Panc1 (cell line): ENCODE results near the gene CPS1. TPM values are rescaled to one million over a fixed set of nuclear protein-coding genes. Genes with fewer than 3 reads are reported as not detected.

Experiments used
- ATAC-seq: fragments of 200-7000 bp; cut with Tn5 transposase; 2 replicates; pipeline ENCODE4 v1.9.1; 2020; ENCODE audit warnings: mild to moderate bottlenecking, moderate library complexity
- BruUV-seq: library from RNA; stranded (reverse); fragments of 400-500 nt; replicated peaks from 2 replicates; lab custom pipeline; 2021; lab: Mats Ljungman, UMichigan
- CTCF ChIA-PET: fragments of 300-600 bp; sonication (Branson Sonifier 250); formaldehyde crosslinking; loops from one replicate; lab custom pipeline; 2022; ENCODE audit warnings: antibody characterized with exemption; lab: Charles Lee
- POLR2A ChIA-PET: fragments of 300-600 bp; sonication (Branson Sonifier 250); formaldehyde crosslinking; loops from one replicate; lab custom pipeline; 2022; ENCODE audit warnings: antibody characterized with exemption; lab: Charles Lee
- DNase-seq: peaks from one replicate; pipeline ENCODE4 v3.0.0-alpha.2; 2010; ENCODE audit warnings: low read depth, low spot score
- H3K27ac ChIP-seq: 2 replicates; pipeline ENCODE4 v1.5.1; 2011; ENCODE audit warnings: mild to moderate bottlenecking, low read length, inconsistent platforms
- H3K27me3 ChIP-seq: fragments of 200-500 bp; sonication (Bioruptor generic); 2 replicates; pipeline ENCODE4 v1.6.0; 2014; ENCODE audit warnings: low read length, inconsistent platforms; ENCODE audit not compliant: control insufficient read depth, insufficient read depth
- H3K36me3 ChIP-seq: fragments of 200-500 bp; sonication (Bioruptor generic); 2 replicates; pipeline ENCODE4 v1.5.1; 2014; ENCODE audit warnings: inconsistent platforms, mild to moderate bottlenecking, low read length, moderate library complexity; ENCODE audit not compliant: control insufficient read depth, insufficient read depth
- H3K4me1 ChIP-seq: 2 replicates; pipeline ENCODE4 v1.5.1; 2011; ENCODE audit warnings: inconsistent platforms, mild to moderate bottlenecking, low read length, moderate library complexity; ENCODE audit not compliant: control insufficient read depth, insufficient read depth
- H3K4me3 ChIP-seq, 2 experiments: 2 replicates each; pipeline ENCODE4 v1.5.1; 2011 to 2012; ENCODE audit warnings: low read depth in 2 of 2, low read length in 2 of 2, mild to moderate bottlenecking in 2 of 2, inconsistent platforms in 1 of 2, moderate library complexity in 1 of 2
- H3K9me3 ChIP-seq: fragments of 200-500 bp; sonication (Bioruptor generic); 2 replicates; pipeline ENCODE4 v1.5.1; 2014; ENCODE audit warnings: low read depth, mild to moderate bottlenecking, inconsistent platforms, low read length, moderate library complexity; ENCODE audit not compliant: control insufficient read depth, insufficient read depth
- POLR2AphosphoS5 ChIP-seq: IDR thresholded peaks from 2 replicates; pipeline ENCODE4 v1.6.1; 2012; ENCODE audit warnings: mild to moderate bottlenecking, low read depth, low read length, moderate library complexity
- REST ChIP-seq, 2 experiments: IDR thresholded peaks; 2 replicates each; pipeline ENCODE4 v1.6.1; 2011 to 2012; ENCODE audit warnings: low read depth in 2 of 2, control low read depth in 1 of 2, low read length in 1 of 2, mild to moderate bottlenecking in 1 of 2, moderate library complexity in 1 of 2; ENCODE audit not compliant: insufficient read depth in 1 of 2
- SIN3A ChIP-seq: IDR thresholded peaks from 2 replicates; pipeline ENCODE4 v1.6.1; 2012; ENCODE audit warnings: low read depth, mild to moderate bottlenecking, low read length, moderate library complexity, borderline replicate concordance; ENCODE audit not compliant: insufficient read depth
- TCF7L2 ChIP-seq: IDR thresholded peaks from 2 replicates; pipeline ENCODE4 v1.6.1; 2011; ENCODE audit warnings: mild to moderate bottlenecking, low read depth, low read length, inconsistent platforms
- in situ Hi-C: cut with HindIII; loops from 2 replicates; pipeline ENCODE4 v1.10.0; 2016; ENCODE audit warnings: low sequenced_read_pairs, low pct_unique_long_range_greater_than_20kb
- intact Hi-C: fragments of 100-400 bp; cut with micrococcal nuclease; formaldehyde crosslinking; loops from one replicate; pipeline ENCODE4 v1.10.0; 2022; ENCODE audit not compliant: unreplicated experiment
- total RNA-seq: library from RNA; stranded (reverse); gene quantifications from one replicate; pipeline ENCODE4 v1.2.1, GENCODE V29; 2021; ENCODE audit not compliant: unreplicated experiment
- TF ChIP-seq, protein P1 (sequence below): fragments of 450-650 bp; IDR thresholded peaks from 2 replicates; pipeline ENCODE4 v1.5.1; 2017; ENCODE audit warnings: mild to moderate bottlenecking

CPS1 gene
- total RNA-seq, 1 experiment from 2014 or later = 5.1 TPM

DNA sequence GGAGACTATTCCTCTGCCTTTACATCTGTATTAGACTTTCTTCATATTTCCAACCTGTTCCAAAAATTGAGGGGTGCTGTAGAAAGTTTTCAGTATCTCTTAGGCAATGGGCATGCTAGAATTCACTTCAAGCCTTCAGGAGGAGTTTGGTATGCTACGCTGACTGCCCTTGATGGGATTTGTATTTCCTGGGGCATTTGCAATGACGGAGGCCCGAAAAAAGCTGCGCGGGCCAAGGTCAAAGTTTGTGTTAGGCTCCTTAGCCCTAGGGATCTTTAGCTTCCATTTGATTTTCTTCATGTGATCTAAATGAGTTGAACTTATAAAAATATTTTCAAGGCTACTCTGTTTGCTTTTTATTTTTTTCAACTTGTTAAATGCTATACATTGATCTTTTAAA is 5.1 kb downstream of the CPS1 start:
- Histone ChIP-seq H3K36me3 (no peaks in the 10 kb centered on the region), H3K27ac (no peak overlapping the region), H3K27me3 (no peaks in the 10 kb centered on the region), H3K9me3 (no peaks in the 10 kb centered on the region), H3K4me1 (no peaks in the 10 kb centered on the region), H3K4me3 (no peak overlapping the region)
- TF ChIP-seq TCF7L2 (no peak), REST (IDR thresholded peaks at IDR 0.05; ENCODE audit: insufficient read depth in 1 of 2, low read depth in 2 of 2, low read length in 1 of 2) (no peak), POLR2AphosphoS5 (no peak), SIN3A (no peak)
- TF ChIP-seq, protein P1, sequence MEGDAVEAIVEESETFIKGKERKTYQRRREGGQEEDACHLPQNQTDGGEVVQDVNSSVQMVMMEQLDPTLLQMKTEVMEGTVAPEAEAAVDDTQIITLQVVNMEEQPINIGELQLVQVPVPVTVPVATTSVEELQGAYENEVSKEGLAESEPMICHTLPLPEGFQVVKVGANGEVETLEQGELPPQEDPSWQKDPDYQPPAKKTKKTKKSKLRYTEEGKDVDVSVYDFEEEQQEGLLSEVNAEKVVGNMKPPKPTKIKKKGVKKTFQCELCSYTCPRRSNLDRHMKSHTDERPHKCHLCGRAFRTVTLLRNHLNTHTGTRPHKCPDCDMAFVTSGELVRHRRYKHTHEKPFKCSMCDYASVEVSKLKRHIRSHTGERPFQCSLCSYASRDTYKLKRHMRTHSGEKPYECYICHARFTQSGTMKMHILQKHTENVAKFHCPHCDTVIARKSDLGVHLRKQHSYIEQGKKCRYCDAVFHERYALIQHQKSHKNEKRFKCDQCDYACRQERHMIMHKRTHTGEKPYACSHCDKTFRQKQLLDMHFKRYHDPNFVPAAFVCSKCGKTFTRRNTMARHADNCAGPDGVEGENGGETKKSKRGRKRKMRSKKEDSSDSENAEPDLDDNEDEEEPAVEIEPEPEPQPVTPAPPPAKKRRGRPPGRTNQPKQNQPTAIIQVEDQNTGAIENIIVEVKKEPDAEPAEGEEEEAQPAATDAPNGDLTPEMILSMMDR = no peak
- ChIA-PET CTCF (no interaction called here), POLR2A (no interaction called here)
- in situ Hi-C loops (no loop called here), intact Hi-C loops (no loop called here)
- ATAC-seq = no peak
- DNase-seq = no peak
- no TSS peak for BruUV-seq

GRCh38 chr2:210562091-210562490 is 5.7 kb downstream of the CPS1 start:
- ChIA-PET POLR2A (no interaction called here), CTCF (no interaction called here)
- Histone ChIP-seq H3K36me3 (no peaks in the 10 kb centered on the region), H3K4me3 (no peak overlapping the region), H3K9me3 (no peaks in the 10 kb centered on the region), H3K27ac (no peak overlapping the region), H3K27me3 (no peaks in the 10 kb centered on the region), H3K4me1 (no peaks in the 10 kb centered on the region)
- ATAC-seq (no peak), DNase-seq (no peak)
- TF ChIP-seq TCF7L2 = no peak
- no TSS peak for BruUV-seq
- intact Hi-C loops (no loop called here), in situ Hi-C loops (no loop called here)

GRCh38 chr2:210562502-210563080 is 6.2 kb downstream of the CPS1 start:
- TF ChIP-seq REST (IDR thresholded peaks at IDR 0.05; ENCODE audit: insufficient read depth in 1 of 2, low read depth in 2 of 2, low read length in 1 of 2) = no peak
- TF ChIP-seq, protein P1 = no peak
- TF ChIP-seq POLR2AphosphoS5 = no peak
- no peak for TF ChIP-seq TCF7L2
- TF ChIP-seq SIN3A = no peak
- BruUV-seq = no TSS peak
- no peak overlapping the region for H3K4me3 ChIP-seq
- H3K9me3 ChIP-seq = no peaks in the 10 kb centered on the region
- intact Hi-C loops (no loop called here), in situ Hi-C loops (no loop called here)
- no peak for DNase-seq
- no peak for ATAC-seq
- no peaks in the 10 kb centered on the region for H3K4me1 ChIP-seq
- POLR2A ChIA-PET = no interaction called here
- no peaks in the 10 kb centered on the region for H3K36me3 ChIP-seq
- CTCF ChIA-PET = interaction anchor here (0.6 kb wide), 1 partner anchor 118 kb away, joined by 3 read pairs; no protein-coding TSS in a partner anchor
- H3K27me3 ChIP-seq = no peaks in the 10 kb centered on the region
- no peak overlapping the region for H3K27ac ChIP-seq
